K562 (cell line): ENCODE data around the gene PRKAG2. TPM values are rescaled to one million over a fixed set of nuclear protein-coding genes. Genes with fewer than 3 reads are reported as not detected.

Experiments used
- ATAC-seq: fragments of 200-7000 bp; cut with Tn5 transposase; 3 replicates; pipeline ENCODE4 v1.9.1; 2020; ENCODE audit warnings: moderate library complexity
- BruUV-seq: library from RNA; stranded (reverse); fragments of 400-500 nt; replicated peaks from 2 replicates; lab custom pipeline; 2021; lab: Mats Ljungman, UMichigan
- CTCF ChIA-PET: fragments of 300-600 bp; formaldehyde crosslinking; extraction: SDS; loops from one replicate; lab custom pipeline; 2021; ENCODE audit warnings: low intra/inter-chr PET ratio; lab: Yijun Ruan, JAX
- POLR2A ChIA-PET: fragments of 300-600, 350-650 bp; sonication (Branson Sonifier 250); formaldehyde crosslinking; extraction: SDS; loops from one replicate; lab custom pipeline; 2021; ENCODE audit warnings: antibody characterized with exemption, inconsistent platforms; lab: Yijun Ruan, JAX
- DNase-seq, 4 experiments: peaks; one replicate each; pipeline versions ENCODE4 v3.0.0 to v3.0.0-alpha.2; 2011 to 2018; ENCODE audit warnings: low spot score in 3 of 4, mixed read lengths in 3 of 4; ENCODE audit errors: extremely low read depth in 1 of 4
- FAIRE-seq: peaks from 2 replicates; lab custom pipeline; 2011; peaks lifted over from hg19 to GRCh38; lab: Jason Lieb, UNC
- H2AFZ ChIP-seq: 2 replicates; pipeline ENCODE4 v1.6.0; 2011; ENCODE audit warnings: low read depth, low read length, control low read depth, inconsistent platforms
- H3K27ac ChIP-seq: fragments of 200-600 bp; 3 replicates; pipeline ENCODE4 v1.8.0; 2011; ENCODE audit warnings: low read depth, mild to moderate bottlenecking, control low read depth, inconsistent platforms, low read length, moderate library complexity, mixed read lengths; ENCODE audit errors: extremely low read depth
- H3K27me3 ChIP-seq, 2 experiments: fragments of 300-600 bp in 1 of 2; 2 replicates in 1 of 2; 3 replicates in 1 of 2; pipeline versions ENCODE4 v1.6.0 to v1.8.0; 2011; ENCODE audit warnings: inconsistent platforms in 2 of 2, low read length in 2 of 2, mild to moderate bottlenecking in 1 of 2, mixed read lengths in 1 of 2, moderate library complexity in 1 of 2; ENCODE audit not compliant: control insufficient read depth in 2 of 2, insufficient read depth in 2 of 2
- H3K36me3 ChIP-seq: fragments of 300-600 bp; 3 replicates; pipeline ENCODE4 v1.8.0; 2011; ENCODE audit warnings: mild to moderate bottlenecking, low read length, inconsistent platforms; ENCODE audit not compliant: control insufficient read depth, insufficient read depth
- H3K4me1 ChIP-seq, 2 experiments: fragments of 200-600 bp in 1 of 2; replicated peaks in 1 of 2; 2 replicates in 1 of 2; 3 replicates in 1 of 2; pipeline versions ENCODE4 v1.5.1 to v1.8.0; 2011; ENCODE audit warnings: inconsistent platforms in 2 of 2, low read length in 2 of 2, mild to moderate bottlenecking in 1 of 2, mixed read lengths in 1 of 2, moderate library complexity in 1 of 2; ENCODE audit not compliant: control insufficient read depth in 2 of 2, insufficient read depth in 2 of 2
- H3K4me2 ChIP-seq: 2 replicates; pipeline ENCODE4 v1.6.1; 2011; ENCODE audit warnings: low read length, control low read depth, inconsistent platforms, mixed read lengths; ENCODE audit not compliant: insufficient read depth
- H3K4me3 ChIP-seq: fragments of 200-600 bp; sonication (generic), shearing (Covaris generic); 2 replicates; pipeline ENCODE4 v1.5.1; 2016; ENCODE audit warnings: control low read depth, inconsistent platforms
- H3K79me2 ChIP-seq: fragments of 200-600 bp; 3 replicates; pipeline ENCODE4 v1.8.0; 2011; ENCODE audit warnings: low read length, inconsistent platforms; ENCODE audit not compliant: control insufficient read depth, insufficient read depth
- H3K9ac ChIP-seq, 2 experiments: 2 replicates each; pipeline versions ENCODE4 v1.6.0 to v1.6.1; 2011; ENCODE audit warnings: low read depth in 2 of 2, low read length in 2 of 2, control low read depth in 1 of 2, inconsistent platforms in 1 of 2, mild to moderate bottlenecking in 1 of 2, mixed read lengths in 1 of 2; ENCODE audit not compliant: insufficient read depth in 1 of 2
- H3K9me1 ChIP-seq: one replicate; pipeline ENCODE4 v1.6.0; 2011; ENCODE audit warnings: inconsistent platforms, mild to moderate bottlenecking, low read length, moderate library complexity; ENCODE audit not compliant: control insufficient read depth, insufficient read depth
- H3K9me3 ChIP-seq: replicated peaks from 2 replicates; pipeline ENCODE4 v1.5.1; 2011; ENCODE audit warnings: low read depth, low read length, inconsistent platforms; ENCODE audit not compliant: control insufficient read depth, insufficient read depth
- H4K20me1 ChIP-seq: replicated peaks from 2 replicates; pipeline ENCODE4 v1.6.1; 2011; ENCODE audit warnings: low read length, inconsistent platforms, mixed read lengths; ENCODE audit not compliant: control insufficient read depth, insufficient read depth
- FOXJ2 ChIP-seq: fragments of 200-800 bp; sonication (Bioruptor generic); IDR thresholded peaks from 2 replicates; pipeline ENCODE4 v1.6.1; 2016; ENCODE audit warnings: missing genetic modification characterization, missing compliant biosample characterization
- GTF2E2 ChIP-seq: fragments of 200-800 bp; sonication (Bioruptor generic); IDR thresholded peaks from 2 replicates; pipeline ENCODE4 v1.6.1; 2016; ENCODE audit warnings: missing genetic modification characterization, missing compliant biosample characterization
- HMGN3 ChIP-seq: IDR thresholded peaks from 2 replicates; pipeline ENCODE4 v1.6.1; 2011; ENCODE audit warnings: borderline replicate concordance, low read depth, mild to moderate bottlenecking, mixed read lengths, low read length; ENCODE audit not compliant: insufficient read length; ENCODE audit errors: extremely low read depth
- MBD2 ChIP-seq: sonication (generic); IDR thresholded peaks from 2 replicates; pipeline ENCODE4 v1.6.1; 2016; ENCODE audit warnings: low read depth, borderline replicate concordance
- SAFB2 ChIP-seq: fragments of 200-400 bp; formaldehyde crosslinking; IDR thresholded peaks from 2 replicates; pipeline ENCODE4 v1.6.1; 2018; ENCODE audit warnings: borderline replicate concordance, low read length, low read depth, moderate library complexity; ENCODE audit not compliant: severe bottlenecking
- XRCC4 ChIP-seq: IDR thresholded peaks from one replicate; pipeline ENCODE4 v1.6.1; 2011; ENCODE audit not compliant: insufficient read depth, insufficient read length; ENCODE audit errors: extremely low read depth
- WGBS: fragments of 100-300 bp; shearing (Covaris generic); methylation state at CpG from one replicate; pipeline ENCODE4 v1.1.6; 2016; ENCODE audit warnings: low coverage, mixed read lengths; ENCODE audit not compliant: insufficient coverage; ENCODE audit errors: missing lambda C conversion rate; 5-methylcytosine and 5-hydroxymethylcytosine counted together
- in situ Hi-C: fragments of 300-500 bp; cut with MboI; formaldehyde crosslinking; loops from 4 replicates; pipeline ENCODE4 v1.15.0; 2018; ENCODE audit warnings: inconsistent platforms, mixed read lengths
- intact Hi-C: fragments of 100-400 bp; cut with micrococcal nuclease; formaldehyde crosslinking; loops from 2 replicates; pipeline ENCODE4 v1.14.2; 2022
- polyA plus RNA-seq, 8 experiments: library from polyadenylated mRNA; depleted of rRNA in 4 of 8; stranded (reverse) in 5 of 8; unstranded in 3 of 8; fragments of >200 nt; fragmentation: Nextera tagmentation in 2 of 8; fragmentation: Illumina TruSeq in 1 of 8; extraction: Ambion mirVana in 2 of 8; extraction: Trizol in 1 of 8; gene quantifications; 2 replicates each; pipeline versions ENCODE4 v1.2.1 to v1.2.3, GENCODE V29; 2011 to 2014; ENCODE audit warnings: inconsistent platforms in 1 of 8, missing spikeins in 1 of 8
- total RNA-seq, 7 experiments: library from RNA; depleted of rRNA in 6 of 7; stranded (reverse); fragments of >200 nt in 6 of 7; fragmentation: Illumina TruSeq in 2 of 7; extraction: Trizol in 2 of 7; gene quantifications; 2 replicates each; pipeline versions ENCODE4 v1.2.1 to v1.2.3, GENCODE V29; 2011 to 2021; ENCODE audit warnings: low replicate concordance in 1 of 7
- TF ChIP-seq, protein P1 (sequence below): sonication (generic); formaldehyde crosslinking; IDR thresholded peaks from 2 replicates; pipeline ENCODE4 v1.8.0; 2022; ENCODE audit warnings: mild to moderate bottlenecking, missing genetic modification reagents
- TF ChIP-seq, protein P2 (sequence below): IDR thresholded peaks from 2 replicates; pipeline ENCODE4 v1.6.1; 2011; ENCODE audit warnings: borderline replicate concordance, low read depth, mild to moderate bottlenecking, moderate library complexity, low read length; ENCODE audit not compliant: insufficient read depth, poor library complexity, severe bottlenecking
- TF ChIP-seq, protein P3 (sequence below): sonication (generic); formaldehyde crosslinking; IDR thresholded peaks from 2 replicates; pipeline ENCODE4 v1.8.1; 2023; ENCODE audit warnings: mild to moderate bottlenecking, missing genetic modification reagents

The PRKAG2 gene
- total and polyA plus RNA-seq, 9 of the 15 experiments (the other 6 are each of a cell fraction or from before 2014, with no cell fraction given), result 0.99 to 5.6 (median 3.3) TPM

DNA sequence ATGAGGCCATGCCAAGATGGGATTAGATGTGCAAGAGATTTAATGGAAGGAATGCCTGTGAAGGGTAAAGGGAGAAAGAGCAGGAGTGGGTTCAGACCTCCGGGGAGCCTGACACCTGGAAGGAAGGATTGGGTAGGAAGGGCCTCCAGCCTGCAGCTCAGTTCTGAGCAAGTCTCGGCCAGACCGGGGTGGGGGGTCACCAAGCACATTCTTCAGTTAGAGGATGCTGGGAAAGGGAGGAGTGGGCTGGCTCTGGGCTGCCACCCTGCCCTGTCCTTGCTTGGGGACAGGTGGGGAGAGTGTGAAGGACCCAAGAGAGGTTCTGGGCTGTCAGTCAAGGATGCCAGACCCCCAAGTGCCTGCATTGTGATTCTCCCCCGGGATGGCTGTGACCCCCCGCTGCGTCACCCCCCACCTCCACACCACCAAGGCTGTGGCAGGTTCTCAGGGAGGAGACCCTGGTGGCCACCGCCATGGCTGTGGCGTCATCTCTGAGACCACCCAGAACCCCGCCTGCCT lies 16.5 kb upstream of the PRKAG2 start:
- Histone ChIP-seq H3K4me1 (no peaks in the 10 kb centered on the region; a peak in 1 of 5 replicates), H3K36me3 (no peaks in the 10 kb centered on the region), H2AFZ (no peak overlapping the region), H3K9me3 (no peaks in the 10 kb centered on the region), H3K4me2 (no peak overlapping the region), H3K27ac (no peak overlapping the region), H3K9ac (no peak overlapping the region), H3K27me3 (peaks cover 75 to 100% of the 10 kb centered on the region in 2 experiments), H4K20me1 (no peaks in the 10 kb centered on the region), H3K4me3 (no peak overlapping the region), H3K9me1 (no peaks in the 10 kb centered on the region), H3K79me2 (no peaks in the 10 kb centered on the region)
- TF ChIP-seq MBD2 (no peak), GTF2E2 (tag) (no peak)
- TF ChIP-seq, protein P1, sequence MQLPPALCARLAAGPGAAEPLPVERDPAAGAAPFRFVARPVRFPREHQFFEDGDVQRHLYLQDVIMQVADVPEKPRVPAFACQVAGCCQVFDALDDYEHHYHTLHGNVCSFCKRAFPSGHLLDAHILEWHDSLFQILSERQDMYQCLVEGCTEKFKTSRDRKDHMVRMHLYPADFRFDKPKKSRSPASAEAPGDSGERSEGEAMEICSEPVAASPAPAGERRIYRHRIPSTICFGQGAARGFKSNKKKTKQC (CRISPR knock-in tag), result no peak
- intact Hi-C loops, result no loop called here
- in situ Hi-C loops, result no loop called here
- ChIA-PET POLR2A (interaction anchor here (0.6 kb wide), 1 partner anchor 295 kb away, joined by 5 read pairs; no protein-coding TSS in a partner anchor), CTCF (no interaction called here)
- peak; percentile 49 for FAIRE-seq
- WGBS, result 0% methylated on average over 6 of the region's 9 CpGs
- no peak for DNase-seq
- no peak for ATAC-seq
- BruUV-seq, result no TSS peak

DNA sequence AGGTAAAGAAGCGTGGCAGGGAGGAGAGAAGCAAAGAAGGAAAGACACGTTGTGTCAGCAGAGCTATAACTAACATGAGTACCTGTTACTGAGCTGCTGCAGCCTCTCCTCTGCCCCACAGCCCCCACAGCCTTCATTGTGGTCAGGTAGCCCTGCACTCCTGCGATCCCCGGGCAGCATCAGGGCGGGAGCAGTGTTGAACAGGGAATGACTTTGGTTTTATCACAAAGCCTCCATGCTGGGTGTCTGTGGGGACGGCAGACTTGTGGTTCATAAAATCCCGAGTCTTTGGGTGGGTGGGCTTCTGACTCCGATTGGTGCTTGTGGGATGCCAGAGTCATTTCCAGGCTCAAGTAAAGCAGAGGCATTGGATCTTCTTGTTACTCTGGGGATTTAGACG lies 14.8 kb upstream of the PRKAG2 start:
- no TSS peak for BruUV-seq
- in situ Hi-C loops (no loop called here), intact Hi-C loops (no loop called here)
- TF ChIP-seq HMGN3 (no peak), FOXJ2 (tag) (no peak), SAFB2 (no peak), XRCC4 (no peak)
- TF ChIP-seq, protein P2, sequence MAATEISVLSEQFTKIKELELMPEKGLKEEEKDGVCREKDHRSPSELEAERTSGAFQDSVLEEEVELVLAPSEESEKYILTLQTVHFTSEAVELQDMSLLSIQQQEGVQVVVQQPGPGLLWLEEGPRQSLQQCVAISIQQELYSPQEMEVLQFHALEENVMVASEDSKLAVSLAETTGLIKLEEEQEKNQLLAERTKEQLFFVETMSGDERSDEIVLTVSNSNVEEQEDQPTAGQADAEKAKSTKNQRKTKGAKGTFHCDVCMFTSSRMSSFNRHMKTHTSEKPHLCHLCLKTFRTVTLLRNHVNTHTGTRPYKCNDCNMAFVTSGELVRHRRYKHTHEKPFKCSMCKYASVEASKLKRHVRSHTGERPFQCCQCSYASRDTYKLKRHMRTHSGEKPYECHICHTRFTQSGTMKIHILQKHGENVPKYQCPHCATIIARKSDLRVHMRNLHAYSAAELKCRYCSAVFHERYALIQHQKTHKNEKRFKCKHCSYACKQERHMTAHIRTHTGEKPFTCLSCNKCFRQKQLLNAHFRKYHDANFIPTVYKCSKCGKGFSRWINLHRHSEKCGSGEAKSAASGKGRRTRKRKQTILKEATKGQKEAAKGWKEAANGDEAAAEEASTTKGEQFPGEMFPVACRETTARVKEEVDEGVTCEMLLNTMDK, result no peak
- TF ChIP-seq, protein P3, sequence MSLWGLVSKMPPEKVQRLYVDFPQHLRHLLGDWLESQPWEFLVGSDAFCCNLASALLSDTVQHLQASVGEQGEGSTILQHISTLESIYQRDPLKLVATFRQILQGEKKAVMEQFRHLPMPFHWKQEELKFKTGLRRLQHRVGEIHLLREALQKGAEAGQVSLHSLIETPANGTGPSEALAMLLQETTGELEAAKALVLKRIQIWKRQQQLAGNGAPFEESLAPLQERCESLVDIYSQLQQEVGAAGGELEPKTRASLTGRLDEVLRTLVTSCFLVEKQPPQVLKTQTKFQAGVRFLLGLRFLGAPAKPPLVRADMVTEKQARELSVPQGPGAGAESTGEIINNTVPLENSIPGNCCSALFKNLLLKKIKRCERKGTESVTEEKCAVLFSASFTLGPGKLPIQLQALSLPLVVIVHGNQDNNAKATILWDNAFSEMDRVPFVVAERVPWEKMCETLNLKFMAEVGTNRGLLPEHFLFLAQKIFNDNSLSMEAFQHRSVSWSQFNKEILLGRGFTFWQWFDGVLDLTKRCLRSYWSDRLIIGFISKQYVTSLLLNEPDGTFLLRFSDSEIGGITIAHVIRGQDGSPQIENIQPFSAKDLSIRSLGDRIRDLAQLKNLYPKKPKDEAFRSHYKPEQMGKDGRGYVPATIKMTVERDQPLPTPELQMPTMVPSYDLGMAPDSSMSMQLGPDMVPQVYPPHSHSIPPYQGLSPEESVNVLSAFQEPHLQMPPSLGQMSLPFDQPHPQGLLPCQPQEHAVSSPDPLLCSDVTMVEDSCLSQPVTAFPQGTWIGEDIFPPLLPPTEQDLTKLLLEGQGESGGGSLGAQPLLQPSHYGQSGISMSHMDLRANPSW (CRISPR knock-in tag), result no peak
- ChIA-PET POLR2A (interaction anchor here (1.2 kb wide), 1 partner anchor 9 kb away, joined by 6 read pairs; no protein-coding TSS in a partner anchor), CTCF (no interaction called here)
- ATAC-seq (no peak), DNase-seq (no peak), FAIRE-seq (no peak)
- no peaks in the 10 kb centered on the region for H3K36me3 ChIP-seq
- no peaks in the 10 kb centered on the region for H4K20me1 ChIP-seq
- WGBS, result under 1% methylated on average over 9 of the region's 9 CpGs
- no peaks in the 10 kb centered on the region for H3K9me1 ChIP-seq
- H3K9ac ChIP-seq, result no peak overlapping the region
- no peak overlapping the region for H2AFZ ChIP-seq
- no peak overlapping the region for H3K4me2 ChIP-seq
- H3K79me2 ChIP-seq, result no peaks in the 10 kb centered on the region
- no peak overlapping the region for H3K27ac ChIP-seq
- H3K27me3 ChIP-seq, result peaks cover 73 to 95% of the 10 kb centered on the region in 2 experiments
- no peak overlapping the region for H3K4me3 ChIP-seq
- no peaks in the 10 kb centered on the region for H3K9me3 ChIP-seq
- no peaks in the 10 kb centered on the region; a peak in 1 of 5 replicates for H3K4me1 ChIP-seq
